GM19395 (cell line): Measurements from ENCODE around the gene PLB1.

Source experiments
- ATAC-seq: cut with Tn5 transposase; IDR thresholded peaks from one replicate; pipeline ENCODE4 v1.9.1; 2021; ENCODE audit warnings: mild to moderate bottlenecking, moderate library complexity; ENCODE audit not compliant: unreplicated experiment

Gene PLB1

GRCh38 chr2:28563869-28564268 lies 68.0 kb downstream of the PLB1 start:
- no peak for ATAC-seq

GRCh38 chr2:28564346-28564745 lies 68.5 kb downstream of the PLB1 start:
- ATAC-seq: no peak

GRCh38 chr2:28565033-28565432 lies 69.2 kb downstream of the PLB1 start:
- no peak for ATAC-seq

GRCh38 chr2:28565720-28566295 lies 69.9 kb downstream of the PLB1 start:
- no peak for ATAC-seq

- ATAC-seq: peak; percentile 92
Measured at GRCh38 chr2:28566521-28567041, 70.7 kb downstream of the PLB1 start.

GRCh38 chr2:28567061-28567471 lies 71.2 kb downstream of the PLB1 start:
- ATAC-seq: peak; percentile 16

GRCh38 chr2:28568036-28568435 lies 72.2 kb downstream of the PLB1 start:
- no peak for ATAC-seq

GRCh38 chr2:28568533-28568932 lies 72.7 kb downstream of the PLB1 start:
- no peak for ATAC-seq

- no peak for ATAC-seq
Measured at GRCh38 chr2:28570431-28570830, 74.6 kb downstream of the PLB1 start.

GRCh38 chr2:28576714-28577113 lies 80.9 kb downstream of the PLB1 start:
- no peak for ATAC-seq

GRCh38 chr2:28577791-28578680 lies 82.2 kb downstream of the PLB1 start:
- ATAC-seq: no peak

GRCh38 chr2:28578774-28579173 lies 82.9 kb downstream of the PLB1 start:
- ATAC-seq: no peak

GRCh38 chr2:28579606-28580005 lies 83.7 kb downstream of the PLB1 start:
- ATAC-seq: no peak

- no peak for ATAC-seq
Measured at GRCh38 chr2:28580078-28580477, 84.2 kb downstream of the PLB1 start.

GRCh38 chr2:28581312-28581711 lies 85.5 kb downstream of the PLB1 start:
- ATAC-seq: no peak

- no peak for ATAC-seq
Measured at GRCh38 chr2:28582152-28582551, 86.3 kb downstream of the PLB1 start.

GRCh38 chr2:28582595-28582994 lies 86.7 kb downstream of the PLB1 start:
- ATAC-seq: no peak

GRCh38 chr2:28583899-28584553 lies 88.2 kb downstream of the PLB1 start:
- ATAC-seq: no peak

- ATAC-seq: no peak
Measured at GRCh38 chr2:28586867-28587266, 91.0 kb downstream of the PLB1 start.

GRCh38 chr2:28587526-28588291 lies 91.8 kb downstream of the PLB1 start:
- no peak for ATAC-seq

- ATAC-seq: no peak
Measured at GRCh38 chr2:28588292-28588670, 92.4 kb downstream of the PLB1 start.
